NCI-H146 treated with DMSO at 0.1 percent for 48 hours (cell line): Measurements from ENCODE around the gene SHROOM4.

Experiments used
- DNase-seq: peaks from one replicate; lab custom pipeline; 2025; ENCODE audit not compliant: unreplicated experiment; lab: John Stamatoyannopoulos, UW

Gene SHROOM4, protein sequence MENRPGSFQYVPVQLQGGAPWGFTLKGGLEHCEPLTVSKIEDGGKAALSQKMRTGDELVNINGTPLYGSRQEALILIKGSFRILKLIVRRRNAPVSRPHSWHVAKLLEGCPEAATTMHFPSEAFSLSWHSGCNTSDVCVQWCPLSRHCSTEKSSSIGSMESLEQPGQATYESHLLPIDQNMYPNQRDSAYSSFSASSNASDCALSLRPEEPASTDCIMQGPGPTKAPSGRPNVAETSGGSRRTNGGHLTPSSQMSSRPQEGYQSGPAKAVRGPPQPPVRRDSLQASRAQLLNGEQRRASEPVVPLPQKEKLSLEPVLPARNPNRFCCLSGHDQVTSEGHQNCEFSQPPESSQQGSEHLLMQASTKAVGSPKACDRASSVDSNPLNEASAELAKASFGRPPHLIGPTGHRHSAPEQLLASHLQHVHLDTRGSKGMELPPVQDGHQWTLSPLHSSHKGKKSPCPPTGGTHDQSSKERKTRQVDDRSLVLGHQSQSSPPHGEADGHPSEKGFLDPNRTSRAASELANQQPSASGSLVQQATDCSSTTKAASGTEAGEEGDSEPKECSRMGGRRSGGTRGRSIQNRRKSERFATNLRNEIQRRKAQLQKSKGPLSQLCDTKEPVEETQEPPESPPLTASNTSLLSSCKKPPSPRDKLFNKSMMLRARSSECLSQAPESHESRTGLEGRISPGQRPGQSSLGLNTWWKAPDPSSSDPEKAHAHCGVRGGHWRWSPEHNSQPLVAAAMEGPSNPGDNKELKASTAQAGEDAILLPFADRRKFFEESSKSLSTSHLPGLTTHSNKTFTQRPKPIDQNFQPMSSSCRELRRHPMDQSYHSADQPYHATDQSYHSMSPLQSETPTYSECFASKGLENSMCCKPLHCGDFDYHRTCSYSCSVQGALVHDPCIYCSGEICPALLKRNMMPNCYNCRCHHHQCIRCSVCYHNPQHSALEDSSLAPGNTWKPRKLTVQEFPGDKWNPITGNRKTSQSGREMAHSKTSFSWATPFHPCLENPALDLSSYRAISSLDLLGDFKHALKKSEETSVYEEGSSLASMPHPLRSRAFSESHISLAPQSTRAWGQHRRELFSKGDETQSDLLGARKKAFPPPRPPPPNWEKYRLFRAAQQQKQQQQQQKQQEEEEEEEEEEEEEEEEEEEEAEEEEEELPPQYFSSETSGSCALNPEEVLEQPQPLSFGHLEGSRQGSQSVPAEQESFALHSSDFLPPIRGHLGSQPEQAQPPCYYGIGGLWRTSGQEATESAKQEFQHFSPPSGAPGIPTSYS (N-terminal part only)

DNA sequence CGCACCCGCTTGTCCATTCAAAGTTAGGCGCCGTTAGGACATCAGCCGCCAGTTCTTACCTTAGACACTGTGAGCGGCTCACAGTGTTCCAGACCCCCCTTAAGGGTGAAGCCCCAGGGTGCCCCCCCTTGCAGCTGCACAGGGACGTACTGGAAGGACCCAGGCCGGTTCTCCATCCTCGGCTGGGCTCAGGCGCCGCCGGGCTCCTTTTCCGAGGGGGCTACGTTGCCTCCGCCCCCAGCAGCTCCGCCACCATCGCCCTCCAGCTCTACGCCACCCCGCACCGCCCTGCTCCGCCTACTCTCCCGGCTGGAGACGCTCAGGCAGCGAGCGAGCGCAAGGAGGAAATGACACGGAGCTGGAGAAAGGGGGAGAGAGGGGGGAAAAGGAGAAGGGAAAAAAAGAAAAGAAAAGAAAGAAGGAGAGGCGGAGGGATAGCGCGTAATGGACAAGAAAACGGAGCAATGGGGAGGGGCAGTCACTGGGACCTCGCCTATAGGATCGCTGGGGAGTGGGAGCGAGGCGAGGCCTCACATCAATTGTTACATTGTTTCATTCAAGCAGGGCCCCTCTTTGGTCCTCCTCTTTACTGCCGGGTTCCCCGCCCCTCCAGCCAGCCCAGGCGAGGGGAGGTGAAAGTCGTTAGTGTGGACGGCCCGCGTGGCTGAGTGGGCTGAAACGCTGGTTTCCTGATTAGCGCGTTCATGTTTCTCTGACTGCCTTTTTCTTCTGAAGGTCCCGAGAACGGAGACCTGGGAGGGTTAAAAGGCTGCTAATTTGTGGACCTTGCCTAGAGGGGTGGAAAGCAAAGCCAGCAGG lies at the start of gene SHROOM4:
TSS of gene SHROOM4 (minus strand) at position 352 of the 819 bp plus-strand sequence. CDS start at position 176, 176 bp downstream.
- DNase-seq, result no peak

DNA sequence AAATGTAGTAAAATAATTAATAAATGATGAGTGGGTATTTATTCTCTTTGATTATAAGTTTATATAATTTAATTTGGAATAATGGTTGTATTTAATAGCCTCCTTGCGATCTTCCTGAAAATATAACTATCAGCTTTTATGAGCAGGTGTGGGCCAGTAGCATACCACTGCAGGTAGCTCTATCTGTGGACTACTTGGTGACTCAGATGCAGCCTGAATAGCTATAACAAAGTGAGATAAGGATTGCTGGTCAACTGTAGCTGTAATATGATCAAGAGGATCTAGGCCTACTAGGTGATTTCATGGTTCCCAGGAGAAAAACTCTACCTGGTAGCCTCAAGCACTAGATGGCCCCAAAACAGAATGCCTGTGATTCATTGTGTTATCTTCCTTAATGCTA lies 49.5 kb upstream of the SHROOM4 start:
- no peak for DNase-seq

DNA sequence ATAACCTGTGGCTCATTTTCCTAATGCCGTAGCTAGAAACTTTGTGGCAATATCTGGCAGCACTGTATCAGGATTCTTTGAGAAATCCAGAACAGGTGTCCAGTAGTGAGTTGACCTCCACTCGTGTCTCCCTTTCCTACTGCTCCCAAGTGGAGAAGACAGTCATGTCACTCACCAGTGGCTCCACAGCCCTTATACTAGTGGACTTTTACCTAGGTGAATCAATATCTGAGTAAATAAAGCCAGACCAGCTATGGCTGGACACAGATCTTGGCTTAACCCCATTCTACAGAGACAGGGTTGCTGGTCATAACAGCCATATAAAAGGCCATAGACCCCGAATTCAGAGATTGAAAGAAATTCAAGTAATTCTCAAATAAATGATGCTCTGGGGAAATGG lies 46.5 kb upstream of the SHROOM4 start:
- no peak for DNase-seq

DNA sequence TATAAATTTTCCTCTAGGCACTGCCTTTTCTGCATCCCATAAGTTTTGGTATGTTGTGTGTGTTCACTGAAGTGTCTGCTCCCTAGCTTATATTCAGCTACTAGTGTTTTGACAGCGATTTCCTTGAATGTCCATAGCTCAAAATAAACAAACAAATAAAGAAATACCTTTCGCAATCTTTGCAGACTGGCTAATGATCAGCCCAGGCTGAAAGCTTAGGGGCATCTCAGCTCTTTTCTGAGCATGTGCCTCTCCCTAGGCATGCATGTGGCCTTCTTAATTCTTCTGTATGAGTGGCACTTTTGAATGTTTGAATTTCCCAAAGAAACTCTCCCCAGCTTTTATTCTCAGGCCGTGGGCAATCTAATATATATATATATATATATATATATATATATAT lies 44.6 kb upstream of the SHROOM4 start:
- DNase-seq, result no peak

DNA sequence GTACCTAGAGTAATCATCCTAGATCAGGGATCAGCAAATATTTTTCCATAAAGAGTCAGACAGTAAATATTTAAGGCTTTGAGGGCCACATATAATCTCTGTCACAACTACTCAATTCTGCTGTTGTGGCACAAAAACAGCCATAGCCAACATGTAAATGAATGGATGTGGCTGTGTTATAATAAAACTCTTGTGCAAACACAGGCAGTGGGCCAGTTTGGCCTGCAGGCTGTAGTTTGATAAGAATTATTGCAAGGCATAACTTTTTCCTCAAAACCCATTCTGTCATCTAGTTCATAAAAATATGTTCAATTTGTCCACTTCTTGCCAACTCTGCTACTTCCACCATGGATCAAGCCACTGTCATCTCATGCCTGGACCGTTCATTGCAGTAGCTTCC lies 39.4 kb upstream of the SHROOM4 start:
- no peak for DNase-seq

DNA sequence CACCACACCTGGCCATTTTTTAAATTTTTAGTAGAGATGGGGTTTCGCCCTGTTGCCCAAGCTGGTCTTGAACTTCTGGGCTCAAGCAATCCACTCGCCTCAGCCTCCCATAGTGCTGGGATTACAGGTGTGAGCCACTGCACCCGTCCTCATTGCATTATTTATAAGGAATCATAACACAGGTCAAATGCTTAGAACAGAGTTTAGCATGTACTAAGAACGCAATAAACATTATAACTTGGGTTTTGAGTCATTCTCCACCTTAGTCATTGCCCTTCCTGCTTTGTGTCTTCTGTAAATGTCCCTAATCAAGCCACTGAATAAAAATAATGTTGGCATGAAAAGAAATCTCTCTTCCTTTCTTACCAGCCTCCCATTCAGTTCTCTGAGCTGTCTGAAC lies 38.5 kb upstream of the SHROOM4 start:
- no peak for DNase-seq

DNA sequence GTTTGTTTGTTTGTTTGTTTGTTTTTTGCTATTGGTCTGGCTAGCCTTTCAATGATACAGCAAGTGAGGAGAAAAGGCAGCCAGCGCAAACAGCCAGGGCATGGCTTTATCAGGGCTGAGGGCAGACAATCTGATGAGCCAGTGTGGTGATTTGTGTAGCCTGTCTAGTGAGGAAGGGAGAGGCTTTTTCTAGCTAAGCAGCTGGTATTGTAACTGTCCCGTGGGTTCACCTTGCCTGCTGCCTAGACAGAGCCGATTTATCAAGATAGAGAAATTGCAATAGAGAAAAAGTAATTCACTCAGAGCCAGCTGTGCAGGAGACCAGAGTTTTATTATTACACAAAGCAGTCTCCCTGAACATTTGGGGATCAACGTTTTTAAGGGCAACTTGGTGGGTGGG lies 28.2 kb upstream of the SHROOM4 start:
- DNase-seq, result no peak

DNA sequence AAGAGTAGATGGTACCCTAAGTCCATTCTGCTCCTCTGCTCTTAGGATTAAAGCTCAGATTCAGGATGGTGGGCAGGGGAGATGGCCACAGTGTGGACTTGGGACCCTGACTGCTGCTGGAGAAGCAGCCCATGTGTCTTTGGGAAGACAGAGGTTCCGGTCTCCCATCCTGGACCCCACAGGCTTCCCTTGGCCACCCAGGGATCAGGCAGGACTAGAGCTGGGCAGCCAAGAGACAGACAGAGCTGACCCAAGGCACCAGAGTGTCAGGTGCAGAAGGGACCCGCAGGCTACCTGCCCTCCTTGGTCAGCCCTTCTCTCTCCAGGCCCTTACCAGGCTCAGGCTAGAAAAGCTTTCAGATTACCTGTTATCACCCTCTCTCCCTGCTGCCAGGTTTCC lies 25.7 kb upstream of the SHROOM4 start:
- DNase-seq, result no peak

DNA sequence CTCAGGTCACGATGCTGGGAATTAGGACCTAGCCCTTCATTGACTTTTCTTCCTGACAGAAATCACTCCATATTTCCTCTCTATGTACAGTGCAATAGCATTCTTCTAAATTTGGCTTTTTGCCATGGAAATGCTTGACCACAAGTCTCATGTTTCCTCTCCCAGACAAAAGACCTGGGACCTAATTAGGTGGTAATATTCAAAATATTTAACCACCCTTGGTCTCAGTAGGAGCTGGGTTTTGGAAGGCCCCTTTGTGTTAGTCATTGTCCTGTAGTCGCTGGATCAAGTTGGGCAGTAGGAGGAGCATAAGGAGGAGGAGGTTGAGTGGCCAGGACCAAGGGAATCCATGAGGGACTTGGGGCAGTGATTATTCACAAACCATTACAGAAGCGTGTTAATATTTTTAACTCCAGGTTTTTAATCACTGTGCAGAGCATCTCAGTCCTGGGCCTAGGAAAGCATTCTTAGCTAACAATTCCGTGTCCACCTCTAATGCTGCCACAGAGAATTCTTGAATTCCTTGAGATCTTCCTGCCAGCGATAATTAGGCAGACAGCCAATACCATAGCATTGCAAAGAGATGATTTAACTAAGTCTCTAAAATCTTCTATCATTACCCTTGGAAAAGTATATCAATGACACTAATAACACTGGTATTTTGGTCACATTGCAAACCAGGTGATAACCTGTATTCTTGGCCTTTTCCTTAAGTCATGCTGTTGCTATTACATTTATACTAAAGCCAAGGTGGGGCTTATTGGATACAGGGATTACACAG lies 25.0 kb upstream of the SHROOM4 start:
- DNase-seq, result no peak

DNA sequence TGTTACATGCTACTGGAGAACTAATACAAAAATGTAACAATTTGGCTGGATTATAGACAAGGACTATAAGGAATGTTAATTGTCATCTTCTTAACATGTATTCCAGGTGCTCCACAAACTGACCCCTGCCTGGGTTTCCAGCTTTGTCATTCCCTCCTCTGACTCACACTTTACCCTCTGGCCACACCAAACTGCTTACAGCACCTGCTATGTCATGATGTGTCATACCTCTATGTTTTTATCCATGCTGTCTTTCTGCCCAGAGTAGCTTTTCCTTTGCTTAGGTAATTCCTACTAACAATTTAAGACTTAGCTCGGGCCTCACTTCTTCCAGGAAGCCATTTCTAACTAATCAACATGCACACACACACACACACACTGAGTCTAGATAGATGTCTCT lies 14.0 kb upstream of the SHROOM4 start:
- no peak for DNase-seq

DNA sequence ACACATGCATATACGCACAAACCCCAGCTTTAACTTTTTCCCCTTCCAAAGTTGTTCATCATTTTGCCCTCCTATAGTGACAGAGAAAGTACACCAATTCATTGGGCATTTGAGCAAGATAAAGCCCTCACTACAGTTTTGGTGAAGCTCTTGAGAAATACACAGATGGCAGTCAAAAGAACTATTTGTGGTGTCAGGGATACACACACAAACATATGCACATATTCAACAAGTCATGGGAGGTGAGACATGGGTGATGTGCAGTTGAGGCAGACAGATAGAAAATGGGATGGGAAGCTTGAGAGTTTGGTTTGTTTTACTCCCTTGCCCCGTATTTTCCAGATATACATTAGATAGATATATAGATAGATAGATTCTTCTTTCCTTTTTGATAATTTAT lies 11.8 kb upstream of the SHROOM4 start:
- no peak for DNase-seq

DNA sequence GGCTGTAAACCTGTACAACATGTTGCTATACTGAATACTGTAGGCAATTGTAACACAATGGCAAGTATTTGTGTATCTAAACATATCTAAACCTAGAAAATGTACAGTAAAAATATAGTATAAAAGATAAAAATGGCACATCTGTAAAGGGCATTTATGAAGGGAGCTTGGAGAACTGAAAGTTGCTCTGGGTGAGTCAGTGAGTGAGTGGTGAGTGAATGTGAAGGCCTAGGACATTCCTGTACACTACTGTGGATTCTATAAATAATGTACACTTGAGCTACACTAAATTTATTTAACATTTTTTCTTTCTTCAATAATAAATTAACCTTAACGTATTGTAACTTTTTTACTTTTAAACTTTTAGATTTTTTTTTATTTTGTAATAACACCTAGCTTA lies 5.0 kb upstream of the SHROOM4 start:
- no peak for DNase-seq

DNA sequence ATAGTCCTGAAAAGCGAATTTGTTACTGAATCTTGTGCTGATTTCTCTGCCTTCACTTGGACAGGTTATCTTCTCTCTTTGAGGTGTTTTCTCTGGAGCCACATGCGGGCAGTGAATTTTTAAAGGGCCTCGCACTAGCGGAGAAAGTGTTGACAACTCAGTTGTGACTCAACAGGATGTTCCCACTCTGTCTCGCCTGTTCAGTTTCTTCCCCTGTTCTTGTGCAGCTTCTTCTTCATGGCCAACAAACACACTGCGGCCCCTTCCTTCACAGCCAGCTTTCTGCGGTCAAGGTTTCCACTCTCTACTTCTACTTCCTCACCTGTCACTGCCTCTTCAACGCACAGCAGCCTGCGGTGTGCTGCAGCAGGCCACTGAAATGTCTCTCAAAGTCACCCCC lies 1.1 kb upstream of the SHROOM4 start:
- DNase-seq, result no peak

DNA sequence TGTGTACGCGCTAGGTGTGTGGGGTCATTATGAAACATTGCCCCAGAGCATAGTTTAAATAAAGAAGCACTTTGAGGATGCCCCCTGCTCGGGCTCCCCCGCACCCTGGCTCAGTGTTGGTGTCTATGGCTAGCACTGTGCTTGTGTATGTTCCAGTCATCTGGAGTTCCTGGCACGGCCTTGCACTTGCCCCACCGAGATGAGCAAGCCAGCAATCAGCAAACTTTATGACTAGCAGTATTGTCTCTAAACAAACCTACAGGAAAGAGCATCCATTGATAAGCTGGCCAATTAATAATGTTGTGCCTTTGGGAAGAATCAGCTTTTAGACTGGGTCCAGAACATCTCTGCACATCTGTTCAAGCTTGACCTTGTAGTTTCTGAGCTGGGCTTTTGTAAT lies 707 bp upstream of the SHROOM4 start:
- DNase-seq, result no peak

DNA sequence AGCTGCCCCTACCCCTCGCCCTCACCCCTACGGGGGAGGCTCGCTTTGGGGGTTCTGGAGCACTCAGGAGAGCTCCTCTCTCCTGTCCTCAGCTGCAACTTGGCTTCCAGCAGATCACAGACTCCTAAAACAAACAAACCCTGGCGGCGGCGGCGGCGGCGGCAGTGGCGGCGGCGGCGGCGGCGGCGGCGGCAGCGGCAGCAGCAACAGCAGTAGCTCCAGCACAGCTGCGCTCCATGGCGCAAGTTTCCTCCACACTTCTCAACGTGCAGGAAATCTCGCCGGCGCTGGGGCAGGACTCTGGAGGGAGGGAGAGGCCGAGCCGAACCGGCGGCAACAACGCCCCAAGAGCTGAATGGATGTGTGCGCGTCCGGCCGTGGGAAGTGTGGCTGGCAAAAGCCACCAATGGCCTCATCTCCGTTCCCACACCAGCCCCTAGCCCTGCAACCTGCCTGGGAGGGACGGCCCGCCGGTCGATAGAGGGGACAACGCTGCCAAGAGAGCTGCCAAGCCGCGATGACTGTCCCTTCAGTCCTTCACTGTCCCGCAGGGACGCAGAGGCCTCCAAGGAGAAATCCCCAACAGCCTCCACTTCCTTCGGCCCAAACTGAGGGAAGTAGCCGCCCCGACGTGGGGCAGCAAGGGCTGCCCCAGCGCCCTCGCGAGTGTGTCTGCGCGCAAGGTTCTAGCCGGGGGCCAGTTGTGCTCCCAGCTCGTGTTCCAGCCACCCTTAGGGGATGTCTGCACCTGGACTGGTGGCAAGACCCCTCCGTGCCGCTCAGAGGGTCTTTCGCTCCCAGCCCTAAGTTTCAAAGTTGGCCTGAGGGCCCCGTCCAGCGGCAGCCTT lies 775 bp downstream of the SHROOM4 start:
- no peak for DNase-seq

DNA sequence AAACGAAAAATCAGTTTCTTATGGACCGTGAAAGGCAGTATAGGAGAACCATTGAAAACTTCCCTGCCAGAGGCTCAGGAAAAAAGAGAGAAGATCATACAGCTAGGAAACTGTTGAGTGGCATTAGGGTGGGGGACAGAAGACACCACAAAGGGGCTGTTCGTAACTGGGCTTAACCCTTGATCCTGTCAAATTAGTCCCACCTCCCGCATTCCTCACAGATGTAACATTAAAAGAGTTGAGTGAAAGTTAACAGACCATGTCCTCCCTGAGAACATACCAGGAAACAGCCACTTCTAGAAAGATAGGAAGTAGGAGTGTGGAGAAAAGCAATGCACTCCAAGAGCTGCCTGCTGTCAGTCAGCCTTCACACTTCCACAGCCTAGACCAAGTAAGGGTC lies 8.7 kb downstream of the SHROOM4 start:
- no peak for DNase-seq

DNA sequence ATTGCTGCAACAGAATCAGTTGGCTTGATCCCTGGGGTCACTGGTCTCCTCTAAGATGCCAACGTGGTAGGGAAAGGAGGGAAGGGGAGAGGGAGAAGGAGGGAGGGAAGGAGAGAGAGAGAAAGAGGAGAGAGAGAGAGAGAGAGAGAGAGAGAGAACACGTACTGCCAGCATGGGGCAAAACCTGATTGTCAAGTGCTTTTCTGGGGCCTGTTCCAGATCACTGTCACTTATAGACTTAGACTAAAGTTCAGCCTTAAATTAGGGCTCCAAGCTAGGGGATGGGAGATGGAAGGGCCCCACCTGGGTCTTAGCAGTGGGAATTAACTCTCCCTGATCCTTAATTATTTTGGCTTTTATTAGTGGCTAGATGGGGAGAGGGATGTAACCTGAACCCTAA lies 12.9 kb downstream of the SHROOM4 start:
- no peak for DNase-seq

DNA sequence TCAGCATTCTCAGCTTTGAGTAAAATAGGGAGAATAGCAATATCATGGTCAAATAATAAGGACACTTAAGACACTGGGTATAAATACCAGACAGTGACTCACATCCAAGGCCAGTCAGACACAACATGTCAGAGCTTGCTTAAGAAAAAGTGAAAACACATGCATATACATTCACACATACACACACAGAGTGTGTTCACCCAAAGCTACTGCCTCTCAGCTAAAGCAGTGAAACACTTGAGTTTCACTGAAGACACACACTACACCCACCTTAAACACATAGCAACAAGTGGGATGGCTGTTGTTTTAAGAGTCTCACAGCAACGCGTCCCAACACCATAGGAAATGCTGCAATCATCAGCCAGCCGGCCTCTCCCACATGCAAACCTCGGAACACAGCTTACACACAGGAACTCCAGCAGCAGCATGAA lies 14.4 kb downstream of the SHROOM4 start:
- DNase-seq, result no peak

DNA sequence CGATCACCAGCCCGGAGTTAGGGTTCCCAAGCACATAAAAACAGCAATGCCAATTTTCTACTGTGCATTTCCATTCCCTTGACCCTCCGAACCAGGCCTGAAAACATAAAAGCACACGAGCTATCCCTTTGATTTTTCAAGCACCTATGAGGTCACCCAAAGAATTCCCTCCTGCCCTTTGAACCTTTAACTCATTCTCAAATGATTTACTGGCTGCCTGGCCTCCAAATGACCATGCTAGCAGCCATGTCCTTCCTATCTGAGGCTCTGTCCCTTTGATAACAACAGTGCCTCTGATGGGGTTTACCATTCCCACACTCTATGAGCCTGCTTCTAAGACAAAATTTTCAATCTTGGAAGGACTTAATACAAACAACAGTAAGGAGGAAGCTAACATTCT lies 15.2 kb downstream of the SHROOM4 start:
- no peak for DNase-seq
